Measurements from ENCODE around the gene SNCB. TPM values are rescaled to one million over a fixed set of nuclear protein-coding genes. Genes with fewer than 3 reads are reported as not detected.

Gene SNCB
- total RNA-seq, 5 donors from 2014 or later (not counting 1 experiment from before 2014, with no cell fraction given), result not detected

GRCh38 chr5:176590035-176590717 is 40.2 kb downstream of the SNCB start:
- H3K27me3 Mint-ChIP-seq, result no peaks in the 10 kb centered on the region
- WGBS (ENCODE audit: insufficient coverage), result 100% methylated on average over 1 of the region's 17 CpGs
- no peak for ATAC-seq (replicated peaks in 1 of 4)
- H3K9me3 ChIP-seq, result no peaks in the 10 kb centered on the region
- H3K4me3 ChIP-seq (ENCODE audit: control insufficient read depth in 1 of 2, extremely low read depth in 1 of 2, low read length in 1 of 2), result no peak overlapping the region
- H3K4me3 Mint-ChIP-seq, result no peak overlapping the region
- no peak overlapping the region for H3K27ac Mint-ChIP-seq
- H3K36me3 Mint-ChIP-seq, result no peaks in the 10 kb centered on the region
- no peaks in the 10 kb centered on the region for H3K4me1 ChIP-seq (ENCODE audit: control insufficient read depth in 1 of 2, extremely low read depth in 1 of 2, insufficient read depth in 2 of 2, low read length in 2 of 2)
- CTCF ChIA-PET, result interaction anchor here in 1 of 2 donors (0.6 kb wide), 2 partner anchors 22 to 1034 kb away, joined by 3 to 4 read pairs; no protein-coding TSS in a partner anchor
- peaks cover 0 to 13% of the 10 kb centered on the region in 2 experiments for H3K27me3 ChIP-seq (replicated peaks in 1 of 2; ENCODE audit: control insufficient read depth in 2 of 2, extremely low read depth in 1 of 2, insufficient read depth in 2 of 2, low read length in 1 of 2)
- no peaks in the 10 kb centered on the region for H3K36me3 ChIP-seq (ENCODE audit: control insufficient read depth in 2 of 2, extremely low read depth in 1 of 2, insufficient read depth in 1 of 2, low read length in 1 of 2)
- POLR2A ChIA-PET, result no interaction called here
- no peak for DNase-seq
- no peaks in the 10 kb centered on the region for H3K4me1 Mint-ChIP-seq
- H3K9me3 Mint-ChIP-seq, result peaks cover 0 to 4% (median 0%) of the 10 kb centered on the region in 3 donors
- no peak overlapping the region for H3K27ac ChIP-seq (ENCODE audit: low read length)

DNA sequence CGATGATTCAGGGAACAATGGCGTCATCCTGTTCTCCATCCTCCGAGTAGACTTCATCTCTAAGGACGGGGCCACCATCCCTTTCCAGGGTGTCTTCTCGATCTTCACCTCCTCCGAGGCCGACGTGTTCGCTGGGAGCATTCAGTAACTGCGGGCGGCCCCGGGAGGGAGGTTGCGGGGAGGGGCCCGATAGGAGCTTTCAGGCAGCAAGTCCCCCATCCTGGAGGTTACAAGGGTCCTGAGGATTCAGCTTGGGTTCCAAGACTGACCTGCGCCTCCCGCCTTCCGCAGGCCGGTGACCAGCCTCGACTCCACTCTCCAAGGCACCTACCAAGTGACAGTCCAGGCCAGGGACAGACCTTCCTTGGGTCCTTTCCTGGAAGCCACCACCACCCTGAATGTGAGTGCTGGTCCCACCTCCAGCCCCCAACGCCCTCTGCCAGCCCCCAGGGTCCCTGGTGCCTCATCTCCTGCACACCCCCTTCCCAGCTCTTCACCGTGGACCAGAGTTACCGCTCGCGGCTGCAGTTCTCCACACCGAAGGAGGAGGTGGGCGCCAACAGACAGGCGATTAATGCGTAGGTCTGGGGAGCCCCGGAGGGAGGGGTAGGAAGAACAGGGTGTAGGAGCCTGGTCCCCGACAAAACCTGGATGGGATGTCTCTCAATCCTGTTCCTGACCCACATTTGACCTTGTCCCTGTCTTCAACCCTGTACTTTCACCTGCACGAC is 41.1 kb downstream of the SNCB start:
- Histone ChIP-seq H3K36me3 (ENCODE audit: control insufficient read depth in 2 of 2, extremely low read depth in 1 of 2, insufficient read depth in 1 of 2, low read length in 1 of 2) (no peaks in the 10 kb centered on the region), H3K27ac (ENCODE audit: low read length) (no peak overlapping the region), H3K9me3 (no peaks in the 10 kb centered on the region), H3K4me3 (ENCODE audit: control insufficient read depth in 1 of 2, extremely low read depth in 1 of 2, low read length in 1 of 2) (no peak overlapping the region), H3K4me1 (ENCODE audit: control insufficient read depth in 1 of 2, extremely low read depth in 1 of 2, insufficient read depth in 2 of 2, low read length in 2 of 2) (no peaks in the 10 kb centered on the region), H3K27me3 (replicated peaks in 1 of 2; ENCODE audit: control insufficient read depth in 2 of 2, extremely low read depth in 1 of 2, insufficient read depth in 2 of 2, low read length in 1 of 2) (peaks cover 0 to 15% of the 10 kb centered on the region in 2 experiments)
- Mint-ChIP-seq H3K36me3 (no peaks in the 10 kb centered on the region), H3K4me1 (no peaks in the 10 kb centered on the region), H3K4me3 (no peak overlapping the region), H3K27ac (no peak overlapping the region), H3K27me3 (no peaks in the 10 kb centered on the region), H3K9me3 (peaks cover 0 to 5% (median 0%) of the 10 kb centered on the region in 3 donors)
- ATAC-seq (replicated peaks in 1 of 4) (no peak), DNase-seq (no peak)
- 90% methylated on average over 25 of the region's 31 CpGs for WGBS (ENCODE audit: insufficient coverage)
- POLR2A ChIA-PET, result no interaction called here
- CTCF ChIA-PET, result interaction anchor here in 1 of 2 donors (0.6 kb wide), 1 partner anchor 23 kb away, joined by 4 read pairs; no protein-coding TSS in a partner anchor

DNA sequence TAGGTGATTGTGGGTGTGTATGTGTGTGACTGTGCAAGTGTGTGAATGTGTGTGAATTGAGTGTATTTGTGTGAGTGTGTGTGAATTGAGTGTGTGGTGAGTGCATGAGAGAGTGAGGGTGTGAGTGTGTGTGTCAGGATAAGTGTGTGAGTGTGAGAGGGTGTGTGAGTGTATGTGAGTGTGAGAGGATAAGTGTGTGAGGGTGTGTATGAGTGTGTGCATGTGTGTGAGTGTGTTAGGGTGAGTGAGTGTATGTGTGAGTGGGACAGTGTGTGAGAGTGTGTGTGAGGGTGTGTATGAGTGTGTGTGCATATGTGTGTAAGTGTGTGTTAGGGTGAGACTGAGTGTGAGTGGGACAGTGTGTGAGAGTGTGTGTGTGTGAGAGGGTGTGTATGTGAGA is 42.0 kb downstream of the SNCB start:
- no peak overlapping the region for H3K4me3 Mint-ChIP-seq

DNA sequence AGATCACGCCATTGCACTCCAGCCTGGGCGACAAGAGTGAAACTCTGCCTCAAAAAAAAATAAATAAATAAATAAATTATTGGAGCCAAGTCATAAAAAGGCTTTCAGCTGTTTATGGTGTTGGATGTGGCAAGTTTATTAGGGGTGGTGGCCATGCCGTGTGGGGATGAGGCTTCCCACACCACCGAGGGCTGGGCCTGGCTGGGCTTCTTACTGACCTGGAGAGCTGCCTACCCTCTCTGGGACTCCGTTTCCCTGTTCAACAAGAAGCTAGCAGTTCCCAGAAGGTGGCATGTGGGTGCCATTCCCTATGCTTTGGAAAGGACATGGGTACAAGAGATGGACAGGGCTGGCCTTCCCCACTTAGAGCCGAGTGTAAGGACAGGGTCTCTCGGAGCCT is 42.9 kb downstream of the SNCB start:
- no peaks in the 10 kb centered on the region for H3K9me3 ChIP-seq
- POLR2A ChIA-PET, result no interaction called here
- H3K27ac ChIP-seq (ENCODE audit: low read length), result no peak overlapping the region
- peaks cover 0 to 5% (median 0%) of the 10 kb centered on the region in 3 donors for H3K9me3 Mint-ChIP-seq
- H3K36me3 Mint-ChIP-seq, result no peaks in the 10 kb centered on the region
- H3K4me1 ChIP-seq (ENCODE audit: control insufficient read depth in 1 of 2, extremely low read depth in 1 of 2, insufficient read depth in 2 of 2, low read length in 2 of 2), result no peaks in the 10 kb centered on the region
- no peak overlapping the region for H3K4me3 Mint-ChIP-seq
- DNase-seq, result no peak
- no peaks in the 10 kb centered on the region for H3K4me1 Mint-ChIP-seq
- no peak overlapping the region for H3K4me3 ChIP-seq (ENCODE audit: control insufficient read depth in 1 of 2, extremely low read depth in 1 of 2, low read length in 1 of 2)
- peaks cover 0 to 9% of the 10 kb centered on the region in 2 experiments for H3K27me3 ChIP-seq (replicated peaks in 1 of 2; ENCODE audit: control insufficient read depth in 2 of 2, extremely low read depth in 1 of 2, insufficient read depth in 2 of 2, low read length in 1 of 2)
- CTCF ChIA-PET, result interaction anchor here in 1 of 2 donors (0.6 to 0.7 kb wide), 3 partner anchors 9 to 17 kb away, joined by 3 to 5 read pairs (median 3); no protein-coding TSS in a partner anchor
- no peak overlapping the region for H3K27ac Mint-ChIP-seq
- ATAC-seq (replicated peaks in 1 of 4), result no peak
- no peaks in the 10 kb centered on the region for H3K36me3 ChIP-seq (ENCODE audit: control insufficient read depth in 2 of 2, extremely low read depth in 1 of 2, insufficient read depth in 1 of 2, low read length in 1 of 2)
- WGBS (ENCODE audit: insufficient coverage), result 87% methylated on average over 3 of the region's 7 CpGs
- H3K27me3 Mint-ChIP-seq, result no peaks in the 10 kb centered on the region

More for the DNA sequence above, 42.0 kb downstream of the SNCB start:
- Mint-ChIP-seq H3K4me1 (no peaks in the 10 kb centered on the region), H3K27ac (no peak overlapping the region), H3K9me3 (peaks cover 0 to 5% (median 0%) of the 10 kb centered on the region in 3 donors), H3K36me3 (no peaks in the 10 kb centered on the region), H3K27me3 (no peaks in the 10 kb centered on the region)
- Histone ChIP-seq H3K27me3 (replicated peaks in 1 of 2; ENCODE audit: control insufficient read depth in 2 of 2, extremely low read depth in 1 of 2, insufficient read depth in 2 of 2, low read length in 1 of 2) (peaks cover 0 to 11% of the 10 kb centered on the region in 2 experiments), H3K4me1 (ENCODE audit: control insufficient read depth in 1 of 2, extremely low read depth in 1 of 2, insufficient read depth in 2 of 2, low read length in 2 of 2) (no peaks in the 10 kb centered on the region), H3K9me3 (no peaks in the 10 kb centered on the region), H3K36me3 (ENCODE audit: control insufficient read depth in 2 of 2, extremely low read depth in 1 of 2, insufficient read depth in 1 of 2, low read length in 1 of 2) (no peaks in the 10 kb centered on the region), H3K4me3 (ENCODE audit: control insufficient read depth in 1 of 2, extremely low read depth in 1 of 2, low read length in 1 of 2) (no peak overlapping the region), H3K27ac (ENCODE audit: low read length) (no peak overlapping the region)
- ATAC-seq (replicated peaks in 1 of 4) (no peak), DNase-seq (no peak)
- CTCF ChIA-PET, result no interaction called here
- POLR2A ChIA-PET, result no interaction called here

DNA sequence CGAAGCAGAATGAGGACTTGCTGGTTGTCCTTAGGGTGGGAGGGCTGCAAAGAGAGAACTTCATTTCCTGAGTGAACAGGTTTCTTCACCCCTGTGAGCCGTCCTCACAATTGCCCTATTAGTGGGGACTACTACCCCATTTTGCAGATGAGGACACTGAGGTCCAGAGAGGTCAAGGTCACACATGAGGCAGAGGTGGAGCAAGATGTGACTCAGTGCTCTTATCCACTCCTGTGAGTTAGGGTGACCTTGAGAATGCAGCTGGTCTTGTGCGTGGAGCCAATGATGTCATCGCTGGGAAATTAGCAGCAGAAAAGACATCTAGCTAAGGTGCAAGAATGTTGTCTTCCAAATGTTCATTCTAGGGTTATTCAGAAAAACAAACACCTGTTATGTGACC is 47.3 kb downstream of the SNCB start:
- Histone ChIP-seq H3K36me3 (ENCODE audit: control insufficient read depth in 2 of 2, extremely low read depth in 1 of 2, insufficient read depth in 1 of 2, low read length in 1 of 2) (no peaks in the 10 kb centered on the region), H3K4me3 (ENCODE audit: control insufficient read depth in 1 of 2, extremely low read depth in 1 of 2, low read length in 1 of 2) (no peak overlapping the region), H3K27me3 (replicated peaks in 1 of 2; ENCODE audit: control insufficient read depth in 2 of 2, extremely low read depth in 1 of 2, insufficient read depth in 2 of 2, low read length in 1 of 2) (peaks cover 0 to 9% of the 10 kb centered on the region in 2 experiments), H3K9me3 (no peaks in the 10 kb centered on the region), H3K4me1 (ENCODE audit: control insufficient read depth in 1 of 2, extremely low read depth in 1 of 2, insufficient read depth in 2 of 2, low read length in 2 of 2) (peaks cover 0 to 5% of the 10 kb centered on the region in 2 experiments), H3K27ac (ENCODE audit: low read length) (no peak overlapping the region)
- no peak overlapping the region for H3K4me3 Mint-ChIP-seq
- CTCF ChIA-PET, result no interaction called here
- POLR2A ChIA-PET, result no interaction called here
- 85% methylated on average over 3 of the region's 4 CpGs for WGBS (ENCODE audit: insufficient coverage)
- ATAC-seq (replicated peaks in 1 of 4) (no peak), DNase-seq (no peak)
- H3K36me3 Mint-ChIP-seq, result no peaks in the 10 kb centered on the region
- no peaks in the 10 kb centered on the region for H3K27me3 Mint-ChIP-seq
- H3K27ac Mint-ChIP-seq, result no peak overlapping the region
- peaks cover 0 to 3% (median 2%) of the 10 kb centered on the region in 3 donors for H3K4me1 Mint-ChIP-seq
- H3K9me3 Mint-ChIP-seq, result peaks cover 0 to 5% (median 0%) of the 10 kb centered on the region in 3 donors

DNA sequence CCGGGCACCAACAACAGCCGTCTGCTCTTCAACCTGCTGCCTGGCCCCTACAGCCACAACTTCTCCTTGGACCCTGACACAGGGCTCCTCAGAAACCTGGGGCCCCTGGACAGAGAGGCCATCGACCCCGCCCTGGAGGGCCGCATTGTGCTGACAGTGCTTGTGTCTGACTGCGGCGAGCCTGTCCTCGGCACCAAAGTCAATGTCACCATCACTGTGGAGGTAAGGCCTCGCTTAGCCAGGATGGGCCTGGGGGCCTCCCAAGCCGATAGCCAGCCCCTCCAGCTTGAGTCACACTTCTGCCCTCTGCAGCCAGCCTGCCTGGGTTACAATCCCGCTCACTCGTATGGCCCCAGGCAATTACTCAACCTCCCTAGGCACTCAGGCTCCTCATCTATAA is 49.0 kb downstream of the SNCB start:
- WGBS (ENCODE audit: insufficient coverage), result 95% methylated on average over 9 of the region's 12 CpGs
- Histone ChIP-seq H3K4me3 (ENCODE audit: control insufficient read depth in 1 of 2, extremely low read depth in 1 of 2, low read length in 1 of 2) (no peak overlapping the region), H3K9me3 (no peaks in the 10 kb centered on the region), H3K36me3 (ENCODE audit: control insufficient read depth in 2 of 2, extremely low read depth in 1 of 2, insufficient read depth in 1 of 2, low read length in 1 of 2) (no peaks in the 10 kb centered on the region), H3K4me1 (ENCODE audit: control insufficient read depth in 1 of 2, extremely low read depth in 1 of 2, insufficient read depth in 2 of 2, low read length in 2 of 2) (peaks cover 0 to 8% of the 10 kb centered on the region in 2 experiments), H3K27me3 (replicated peaks in 1 of 2; ENCODE audit: control insufficient read depth in 2 of 2, extremely low read depth in 1 of 2, insufficient read depth in 2 of 2, low read length in 1 of 2) (peaks cover 0 to 9% of the 10 kb centered on the region in 2 experiments), H3K27ac (ENCODE audit: low read length) (no peak overlapping the region)
- Mint-ChIP-seq H3K4me1 (peaks cover 0 to 8% (median 2%) of the 10 kb centered on the region in 3 donors), H3K27ac (no peak overlapping the region), H3K36me3 (no peaks in the 10 kb centered on the region), H3K27me3 (no peaks in the 10 kb centered on the region), H3K4me3 (no peak overlapping the region), H3K9me3 (peaks cover 0 to 5% (median 0%) of the 10 kb centered on the region in 3 donors)
- ChIA-PET CTCF (no interaction called here), POLR2A (no interaction called here)
- DNase-seq, result no peak
- no peak for ATAC-seq (replicated peaks in 1 of 4)

Measured in T-cell (primary cell).